ENCODE data around the gene PTHLH. TPM values are rescaled to one million over a fixed set of nuclear protein-coding genes. Genes with fewer than 3 reads are reported as not detected.

The PTHLH gene
- total RNA-seq, 1 donor from 2014 or later = 3.4 TPM

DNA sequence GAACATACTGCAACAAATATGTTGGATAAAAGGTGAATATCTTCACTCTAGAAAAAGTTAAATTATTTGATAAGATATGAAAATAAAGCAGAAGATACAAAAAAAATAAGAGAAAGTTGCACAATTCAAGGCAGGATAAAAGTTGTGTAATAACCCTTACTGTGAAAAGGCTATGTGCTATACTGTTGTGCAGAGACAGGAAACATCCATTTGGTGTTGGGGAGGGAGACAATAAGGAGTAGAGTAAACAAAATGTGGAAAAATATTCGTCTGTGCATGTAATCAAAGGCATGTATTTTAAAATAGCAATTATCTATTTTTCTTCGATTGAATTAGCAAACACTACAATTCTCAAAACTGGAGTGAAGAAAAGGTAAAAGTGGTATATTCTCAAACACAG, 34.8 kb downstream of the PTHLH start:
- no peak for DNase-seq

DNA sequence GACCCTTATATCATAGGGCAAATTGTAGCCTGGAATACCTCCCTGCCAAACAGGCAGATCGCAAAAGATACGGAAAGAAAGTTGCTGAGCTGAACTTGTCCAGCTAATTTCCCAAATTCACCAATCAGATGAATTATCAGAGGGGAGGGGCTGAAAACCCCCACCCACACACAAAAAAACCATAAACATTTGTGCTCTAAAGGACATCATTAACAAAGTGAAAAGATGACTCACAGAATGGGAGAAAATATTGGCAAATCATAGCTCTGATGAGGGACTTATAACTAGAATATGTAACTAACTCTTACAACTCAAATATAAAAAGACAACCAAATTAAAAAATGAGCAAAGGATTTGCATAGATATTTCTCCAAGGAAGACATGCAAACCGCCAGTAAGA, 36.3 kb downstream of the PTHLH start:
- no peak for DNase-seq

DNA sequence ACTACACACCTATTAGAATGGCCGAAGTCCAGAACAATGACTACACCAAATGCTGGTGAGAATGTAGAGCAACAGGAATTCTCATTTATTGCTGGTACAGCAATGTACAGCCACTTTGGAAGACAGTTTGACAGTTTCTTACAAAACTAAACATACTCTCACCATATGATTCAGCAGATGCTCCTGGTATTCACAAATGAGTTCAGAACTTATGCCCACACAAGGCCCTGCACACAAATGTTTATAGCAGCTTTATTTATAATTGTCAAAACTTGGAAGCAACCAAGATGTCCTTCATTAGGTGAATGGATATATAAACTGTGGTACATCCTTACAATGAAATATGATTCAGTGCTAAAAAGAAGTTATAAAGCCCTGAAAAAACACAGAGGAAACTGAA, 38.3 kb downstream of the PTHLH start:
- DNase-seq = no peak

DNA sequence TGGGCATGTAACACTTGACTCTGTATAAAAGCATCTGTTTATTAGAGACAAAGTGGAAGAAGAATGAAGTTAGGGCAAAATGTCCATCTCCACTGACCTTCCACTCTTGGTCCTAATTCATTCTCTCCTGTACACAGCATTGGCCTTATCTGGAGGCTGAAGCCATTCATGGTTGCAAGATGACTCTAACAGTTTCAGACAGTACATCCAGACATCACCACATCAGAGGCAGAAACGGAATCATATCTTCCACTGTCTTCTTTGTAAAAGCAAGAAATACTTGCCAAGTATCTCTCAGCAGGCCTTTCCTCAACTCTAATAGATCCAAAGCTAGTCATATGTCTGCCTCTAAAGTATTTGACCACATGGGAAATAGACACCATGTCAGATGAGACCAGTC, 41.1 kb downstream of the PTHLH start:
- no peak for DNase-seq

DNA sequence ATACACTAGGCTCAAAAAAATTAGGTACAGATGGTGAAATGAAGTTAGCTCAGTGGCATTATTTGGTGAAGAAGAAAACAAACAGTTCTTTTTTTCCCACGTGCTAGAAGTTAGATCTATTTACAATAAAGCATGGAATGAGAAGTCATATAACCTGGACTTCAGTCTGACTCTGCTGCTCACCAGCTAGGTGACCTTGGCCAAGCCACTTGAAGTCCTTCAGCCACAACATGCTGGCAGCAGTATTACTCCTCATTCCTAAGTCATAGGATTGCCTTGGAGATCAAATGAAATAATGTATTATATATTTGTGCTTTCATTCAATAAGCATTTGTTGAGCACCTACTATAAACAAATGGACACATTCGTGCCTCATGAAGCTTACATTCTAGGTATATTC, 45.2 kb downstream of the PTHLH start:
- no peak for DNase-seq

DNA sequence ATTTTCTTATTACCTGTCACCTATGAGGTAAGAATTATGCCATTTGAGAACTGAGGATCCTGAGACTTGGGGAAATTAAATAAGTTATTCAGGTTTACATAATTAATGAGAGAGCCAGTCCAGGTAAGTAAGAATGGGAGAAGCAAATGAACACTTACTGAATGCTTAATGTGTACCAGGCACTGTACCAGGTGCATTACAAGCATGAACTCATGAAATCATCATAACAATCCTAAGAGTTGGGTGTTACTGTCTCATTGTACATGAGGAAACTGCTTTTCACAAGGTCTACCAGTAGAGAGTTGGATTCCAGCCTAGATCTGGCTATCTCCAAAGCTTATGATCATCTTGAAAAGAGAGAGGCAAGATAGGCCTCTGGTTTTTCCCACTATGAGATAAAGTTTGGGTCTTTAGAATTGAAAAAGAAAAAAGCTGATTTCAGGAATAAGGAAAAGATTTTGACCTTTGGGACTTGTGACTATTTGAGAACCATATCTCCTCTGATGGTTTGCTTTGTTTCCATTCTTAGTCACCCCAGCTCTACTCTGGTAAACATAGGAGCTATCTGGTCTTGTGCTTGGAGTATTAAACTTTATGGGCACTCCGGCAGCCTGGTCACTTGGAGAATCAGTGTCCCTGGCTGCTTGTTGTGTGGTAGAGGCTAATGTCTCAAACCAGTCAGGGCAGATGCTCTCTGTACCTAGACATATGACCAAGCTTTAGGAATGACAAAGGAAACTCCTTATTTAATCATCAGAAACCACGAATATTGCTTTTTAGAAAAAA, 48.0 kb downstream of the PTHLH start:
- no peak for DNase-seq

DNA sequence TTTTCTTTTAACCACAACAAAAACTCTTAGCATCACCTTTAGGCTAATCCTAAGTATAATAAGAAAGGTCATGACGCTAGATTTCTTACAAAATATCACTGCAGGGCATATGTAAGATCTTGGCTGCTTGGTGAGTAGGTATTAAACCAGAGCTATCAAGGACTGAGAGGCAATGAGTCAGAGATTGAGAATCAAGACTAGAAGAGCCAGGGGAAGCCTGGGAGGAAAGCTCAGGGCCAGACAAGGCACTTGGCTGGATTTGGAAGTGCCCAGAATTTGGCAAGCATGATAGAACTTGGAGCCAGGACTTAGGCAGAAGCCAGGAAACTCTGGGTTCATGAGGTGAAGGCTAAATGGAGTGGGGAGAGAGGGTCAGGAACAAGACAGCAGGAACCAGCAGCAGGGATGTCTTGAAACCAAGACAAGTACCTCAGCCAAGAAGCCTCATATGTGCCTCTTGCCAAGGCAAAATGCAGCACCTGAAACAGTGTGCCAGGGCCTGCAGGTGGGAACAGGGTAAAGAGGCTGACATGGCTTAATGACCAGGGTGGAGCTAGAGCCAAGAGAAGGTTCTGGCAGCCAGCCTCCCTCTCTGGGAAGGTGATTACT, 49.9 kb downstream of the PTHLH start:
- DNase-seq = no peak

DNA sequence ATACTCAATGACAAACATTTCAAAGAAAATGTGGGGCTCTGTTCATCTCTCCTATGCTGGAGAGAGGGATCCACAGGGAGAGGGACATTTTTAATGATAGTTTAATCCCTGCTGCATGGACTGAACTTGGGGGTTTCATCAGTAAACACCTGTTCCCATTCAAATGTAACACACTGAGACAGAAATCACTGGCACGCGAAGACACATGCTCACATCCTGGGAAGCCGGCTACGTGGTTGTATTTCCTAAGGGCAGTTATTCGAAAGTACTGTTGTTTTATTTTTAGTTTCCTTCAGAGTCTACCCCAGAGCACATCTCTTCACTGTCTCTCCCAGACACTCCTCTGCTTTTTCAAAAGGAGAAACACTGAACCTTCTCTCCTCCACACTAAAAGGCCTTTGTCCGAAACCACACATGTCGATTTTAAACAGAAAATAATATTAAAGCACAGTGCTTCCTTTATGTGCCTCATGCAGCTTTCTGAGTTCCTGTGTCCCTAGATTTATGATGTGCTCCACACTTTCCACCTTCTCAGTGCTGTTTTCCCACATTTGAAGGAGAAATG, 52.8 kb downstream of the PTHLH start:
- DNase-seq = peak; percentile 3

DNA sequence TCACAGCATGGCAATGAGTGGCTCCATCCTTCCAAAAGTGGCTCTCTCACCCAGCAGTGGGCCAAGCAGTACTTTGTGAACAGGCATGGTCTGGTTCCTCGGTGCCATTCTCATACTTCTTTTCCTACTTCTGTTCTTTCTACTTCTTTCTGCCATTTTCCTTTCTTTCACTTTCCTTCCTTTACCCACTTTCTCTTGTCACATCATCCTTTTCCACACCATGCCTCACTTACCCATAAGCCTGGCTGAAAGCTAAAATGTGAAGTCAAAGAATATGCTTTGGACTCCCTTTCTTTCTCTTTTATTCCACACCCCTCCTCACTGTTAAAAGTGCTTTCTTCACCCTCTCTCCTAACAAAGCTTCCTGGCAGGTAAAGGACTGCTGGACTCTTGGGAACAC, 57.0 kb downstream of the PTHLH start:
- no peak for DNase-seq

DNA sequence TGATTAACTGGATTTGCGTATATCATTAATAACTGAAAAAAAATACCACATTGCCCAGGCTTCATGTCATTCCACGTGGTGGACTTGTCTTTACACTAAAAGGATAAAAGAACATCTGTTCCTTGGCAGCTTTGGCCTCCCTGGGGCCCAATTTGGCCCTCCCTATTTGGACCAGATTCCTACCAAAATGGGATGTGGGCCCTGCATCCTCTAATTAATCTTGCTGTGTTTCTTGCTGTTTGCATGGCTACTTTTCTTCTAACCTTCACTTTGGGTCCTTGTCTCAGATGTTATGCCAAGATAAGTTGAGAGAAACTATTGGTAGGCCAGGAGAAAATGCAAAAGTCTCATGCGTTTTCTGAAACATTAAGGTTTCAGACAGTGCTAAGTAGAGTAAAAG, 57.5 kb downstream of the PTHLH start:
- peak; percentile 43 for DNase-seq

DNA sequence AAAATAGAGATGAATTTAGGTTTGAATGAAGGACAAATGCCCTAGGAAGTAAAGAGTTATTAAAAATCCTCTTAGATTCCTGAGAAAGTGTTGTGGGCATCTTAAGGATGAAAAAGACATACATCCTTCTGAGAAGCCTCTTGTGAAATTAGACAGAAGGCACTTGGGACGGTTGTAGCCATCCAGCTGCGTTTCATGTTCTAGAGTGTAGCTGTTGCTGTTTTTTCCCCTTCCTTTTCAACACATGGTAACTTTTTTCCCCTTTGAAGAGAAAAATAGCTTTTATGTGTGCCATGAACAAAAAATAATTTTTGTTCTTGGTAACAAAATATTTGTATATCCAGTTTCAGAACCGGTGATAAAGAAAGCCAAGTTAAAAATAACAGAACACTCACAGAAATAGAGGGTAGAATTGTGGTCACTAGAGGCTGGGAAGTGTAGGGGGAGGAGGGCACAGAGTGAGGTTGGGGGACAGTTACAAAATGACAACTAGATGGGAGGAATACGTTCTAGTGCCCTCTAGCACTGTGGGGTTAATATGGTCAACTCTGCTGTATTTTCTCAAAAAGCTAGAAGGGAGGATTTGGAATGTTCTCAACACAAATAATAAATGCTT, 58.4 kb downstream of the PTHLH start:
- peak; percentile 4 for DNase-seq

DNA sequence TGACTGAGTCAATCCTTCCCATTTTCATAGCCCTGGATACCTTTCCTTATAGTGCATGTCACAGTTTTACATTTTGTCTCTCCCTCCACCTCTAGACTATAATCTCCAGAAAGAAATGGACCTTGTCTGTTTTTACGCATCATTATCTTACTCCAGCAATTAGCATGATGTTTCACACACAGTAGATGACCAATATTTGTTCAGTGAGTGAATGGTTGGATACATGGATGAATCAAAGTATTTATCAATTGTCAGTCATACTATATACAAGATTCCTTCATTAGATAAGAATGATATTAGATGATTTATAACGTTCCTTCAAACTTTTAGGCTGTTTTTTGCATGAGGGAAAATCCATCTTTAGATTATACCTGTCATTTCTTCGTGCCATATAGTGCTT, 61.1 kb downstream of the PTHLH start:
- no peak for DNase-seq

Small RNA genes within 50 kb of the gene (small RNA-seq; reads per million reads assigned to genes)
- not detected for gene AC008011.1 (ENCODE audit: low replicate concordance)

Other genes starting within 250 kb of the PTHLH start
- 26.4 TPM for gene KLHL42, start 192.5 kb downstream of the PTHLH start, total RNA-seq
- not detected for gene MANSC4, start 192.5 kb downstream of the PTHLH start, total RNA-seq
- 43.0 TPM for gene CCDC91, start 217.7 kb upstream of the PTHLH start, total RNA-seq

Data from tongue (tissue), 3 donors.